Peyer's patch (tissue), 4 donors: Measurements from ENCODE around the gene PHB1.

Source experiments
- POLR2A ChIP-seq, 2 donors: fragments of 450-650 bp; IDR thresholded peaks; one replicate each; pipeline ENCODE4 v1.5.1; 2017; ENCODE audit warnings: antibody characterized with exemption in 2 of 2, mild to moderate bottlenecking in 2 of 2, moderate library complexity in 2 of 2
- TF ChIP-seq, protein P1 (sequence below), 6 experiments: fragments of 450-650 bp in 4 of 6; fragments of 200-600 bp in 2 of 6; sonication (generic) in 1 of 6; IDR thresholded peaks; one replicate each; pipeline ENCODE4 v1.5.1; 2017 to 2019; ENCODE audit warnings: antibody characterized with exemption in 6 of 6, mild to moderate bottlenecking in 3 of 6, moderate library complexity in 1 of 6

DNA sequence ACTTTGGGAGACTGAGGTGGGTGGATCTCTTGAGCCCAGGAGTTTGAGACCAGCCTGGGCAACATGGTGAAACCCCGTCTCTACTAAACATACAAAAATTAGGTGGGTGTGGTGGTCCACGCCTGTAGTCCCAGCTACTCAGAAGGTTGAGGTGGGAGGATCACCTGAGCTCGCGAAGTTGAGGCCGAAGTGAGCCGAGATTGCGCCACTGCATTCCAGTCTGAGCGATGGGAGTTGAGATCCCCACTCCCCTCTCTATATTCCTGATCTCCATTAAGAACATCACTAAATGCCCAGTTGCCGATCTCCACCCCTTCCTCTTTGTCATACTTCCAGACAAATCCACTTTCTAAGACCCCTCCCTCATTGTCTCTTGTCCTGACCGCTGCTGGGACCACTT, 28.3 kb downstream of the PHB1 start:
- TF ChIP-seq, protein P1, sequence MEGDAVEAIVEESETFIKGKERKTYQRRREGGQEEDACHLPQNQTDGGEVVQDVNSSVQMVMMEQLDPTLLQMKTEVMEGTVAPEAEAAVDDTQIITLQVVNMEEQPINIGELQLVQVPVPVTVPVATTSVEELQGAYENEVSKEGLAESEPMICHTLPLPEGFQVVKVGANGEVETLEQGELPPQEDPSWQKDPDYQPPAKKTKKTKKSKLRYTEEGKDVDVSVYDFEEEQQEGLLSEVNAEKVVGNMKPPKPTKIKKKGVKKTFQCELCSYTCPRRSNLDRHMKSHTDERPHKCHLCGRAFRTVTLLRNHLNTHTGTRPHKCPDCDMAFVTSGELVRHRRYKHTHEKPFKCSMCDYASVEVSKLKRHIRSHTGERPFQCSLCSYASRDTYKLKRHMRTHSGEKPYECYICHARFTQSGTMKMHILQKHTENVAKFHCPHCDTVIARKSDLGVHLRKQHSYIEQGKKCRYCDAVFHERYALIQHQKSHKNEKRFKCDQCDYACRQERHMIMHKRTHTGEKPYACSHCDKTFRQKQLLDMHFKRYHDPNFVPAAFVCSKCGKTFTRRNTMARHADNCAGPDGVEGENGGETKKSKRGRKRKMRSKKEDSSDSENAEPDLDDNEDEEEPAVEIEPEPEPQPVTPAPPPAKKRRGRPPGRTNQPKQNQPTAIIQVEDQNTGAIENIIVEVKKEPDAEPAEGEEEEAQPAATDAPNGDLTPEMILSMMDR (IDR thresholded peaks at IDR 0.05): no peak
- TF ChIP-seq POLR2A (IDR thresholded peaks at IDR 0.05): no peak
